Panc1 (cell line): ENCODE results near the gene KLRG1. TPM values are rescaled to one million over a fixed set of nuclear protein-coding genes. Genes with fewer than 3 reads are reported as not detected.

Experiments
- ATAC-seq: fragments of 200-7000 bp; cut with Tn5 transposase; 2 replicates; pipeline ENCODE4 v1.9.1; 2020; ENCODE audit warnings: mild to moderate bottlenecking, moderate library complexity
- BruUV-seq: library from RNA; stranded (reverse); fragments of 400-500 nt; replicated peaks from 2 replicates; lab custom pipeline; 2021; lab: Mats Ljungman, UMichigan
- CTCF ChIA-PET: fragments of 300-600 bp; sonication (Branson Sonifier 250); formaldehyde crosslinking; loops from one replicate; lab custom pipeline; 2022; ENCODE audit warnings: antibody characterized with exemption; lab: Charles Lee
- POLR2A ChIA-PET: fragments of 300-600 bp; sonication (Branson Sonifier 250); formaldehyde crosslinking; loops from one replicate; lab custom pipeline; 2022; ENCODE audit warnings: antibody characterized with exemption; lab: Charles Lee
- DNase-seq: peaks from one replicate; pipeline ENCODE4 v3.0.0-alpha.2; 2010; ENCODE audit warnings: low read depth, low spot score
- H3K27ac ChIP-seq: 2 replicates; pipeline ENCODE4 v1.5.1; 2011; ENCODE audit warnings: mild to moderate bottlenecking, low read length, inconsistent platforms
- H3K27me3 ChIP-seq: fragments of 200-500 bp; sonication (Bioruptor generic); 2 replicates; pipeline ENCODE4 v1.6.0; 2014; ENCODE audit warnings: low read length, inconsistent platforms; ENCODE audit not compliant: control insufficient read depth, insufficient read depth
- H3K36me3 ChIP-seq: fragments of 200-500 bp; sonication (Bioruptor generic); 2 replicates; pipeline ENCODE4 v1.5.1; 2014; ENCODE audit warnings: inconsistent platforms, mild to moderate bottlenecking, low read length, moderate library complexity; ENCODE audit not compliant: control insufficient read depth, insufficient read depth
- H3K4me1 ChIP-seq: 2 replicates; pipeline ENCODE4 v1.5.1; 2011; ENCODE audit warnings: inconsistent platforms, mild to moderate bottlenecking, low read length, moderate library complexity; ENCODE audit not compliant: control insufficient read depth, insufficient read depth
- H3K4me3 ChIP-seq, 2 experiments: 2 replicates each; pipeline ENCODE4 v1.5.1; 2011 to 2012; ENCODE audit warnings: low read depth in 2 of 2, low read length in 2 of 2, mild to moderate bottlenecking in 2 of 2, inconsistent platforms in 1 of 2, moderate library complexity in 1 of 2
- H3K9me3 ChIP-seq: fragments of 200-500 bp; sonication (Bioruptor generic); 2 replicates; pipeline ENCODE4 v1.5.1; 2014; ENCODE audit warnings: low read depth, mild to moderate bottlenecking, inconsistent platforms, low read length, moderate library complexity; ENCODE audit not compliant: control insufficient read depth, insufficient read depth
- POLR2AphosphoS5 ChIP-seq: IDR thresholded peaks from 2 replicates; pipeline ENCODE4 v1.6.1; 2012; ENCODE audit warnings: mild to moderate bottlenecking, low read depth, low read length, moderate library complexity
- SIN3A ChIP-seq: IDR thresholded peaks from 2 replicates; pipeline ENCODE4 v1.6.1; 2012; ENCODE audit warnings: low read depth, mild to moderate bottlenecking, low read length, moderate library complexity, borderline replicate concordance; ENCODE audit not compliant: insufficient read depth
- TCF7L2 ChIP-seq: IDR thresholded peaks from 2 replicates; pipeline ENCODE4 v1.6.1; 2011; ENCODE audit warnings: mild to moderate bottlenecking, low read depth, low read length, inconsistent platforms
- in situ Hi-C: cut with HindIII; loops from 2 replicates; pipeline ENCODE4 v1.10.0; 2016; ENCODE audit warnings: low sequenced_read_pairs, low pct_unique_long_range_greater_than_20kb
- intact Hi-C: fragments of 100-400 bp; cut with micrococcal nuclease; formaldehyde crosslinking; loops from one replicate; pipeline ENCODE4 v1.10.0; 2022; ENCODE audit not compliant: unreplicated experiment
- total RNA-seq: library from RNA; stranded (reverse); gene quantifications from one replicate; pipeline ENCODE4 v1.2.1, GENCODE V29; 2021; ENCODE audit not compliant: unreplicated experiment
- TF ChIP-seq, protein P1 (sequence below), 2 experiments: IDR thresholded peaks; 2 replicates each; pipeline ENCODE4 v1.6.1; 2011 to 2012; ENCODE audit warnings: low read depth in 2 of 2, control low read depth in 1 of 2, low read length in 1 of 2, mild to moderate bottlenecking in 1 of 2, moderate library complexity in 1 of 2; ENCODE audit not compliant: insufficient read depth in 1 of 2
- TF ChIP-seq, protein P2 (sequence below): fragments of 450-650 bp; IDR thresholded peaks from 2 replicates; pipeline ENCODE4 v1.5.1; 2017; ENCODE audit warnings: mild to moderate bottlenecking

The KLRG1 gene
- total RNA-seq, 1 experiment from 2014 or later: 0.69 TPM

DNA sequence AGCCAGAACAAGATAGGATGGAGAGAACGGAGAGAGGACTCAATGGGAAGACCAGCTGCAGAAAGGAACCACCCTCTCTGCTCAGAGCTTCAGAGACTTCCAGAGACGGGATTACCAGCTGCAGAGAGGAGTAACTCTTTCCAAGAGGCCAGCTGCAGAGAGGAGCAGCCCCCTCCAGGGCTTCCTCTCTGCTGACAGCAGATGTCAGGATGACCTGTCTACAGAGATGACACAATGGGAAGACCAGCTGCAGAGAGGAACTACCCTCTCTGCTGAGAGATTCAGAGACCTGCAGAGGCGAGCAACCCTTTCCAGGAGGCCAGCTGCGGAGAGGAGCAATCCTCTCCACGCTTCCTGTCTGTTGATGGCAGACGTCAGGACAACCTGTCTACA is 61.8 kb downstream of the KLRG1 start:
- ChIA-PET CTCF (interaction anchor here (0.6 kb wide), 1 partner anchor 394 kb away, joined by 5 read pairs; no protein-coding TSS in a partner anchor), POLR2A (no interaction called here)
- BruUV-seq: no TSS peak
- intact Hi-C loops (no loop called here), in situ Hi-C loops (no loop called here)
- no peaks in the 10 kb centered on the region for H3K4me1 ChIP-seq
- no peak overlapping the region for H3K4me3 ChIP-seq
- DNase-seq: no peak
- TF ChIP-seq, protein P1, sequence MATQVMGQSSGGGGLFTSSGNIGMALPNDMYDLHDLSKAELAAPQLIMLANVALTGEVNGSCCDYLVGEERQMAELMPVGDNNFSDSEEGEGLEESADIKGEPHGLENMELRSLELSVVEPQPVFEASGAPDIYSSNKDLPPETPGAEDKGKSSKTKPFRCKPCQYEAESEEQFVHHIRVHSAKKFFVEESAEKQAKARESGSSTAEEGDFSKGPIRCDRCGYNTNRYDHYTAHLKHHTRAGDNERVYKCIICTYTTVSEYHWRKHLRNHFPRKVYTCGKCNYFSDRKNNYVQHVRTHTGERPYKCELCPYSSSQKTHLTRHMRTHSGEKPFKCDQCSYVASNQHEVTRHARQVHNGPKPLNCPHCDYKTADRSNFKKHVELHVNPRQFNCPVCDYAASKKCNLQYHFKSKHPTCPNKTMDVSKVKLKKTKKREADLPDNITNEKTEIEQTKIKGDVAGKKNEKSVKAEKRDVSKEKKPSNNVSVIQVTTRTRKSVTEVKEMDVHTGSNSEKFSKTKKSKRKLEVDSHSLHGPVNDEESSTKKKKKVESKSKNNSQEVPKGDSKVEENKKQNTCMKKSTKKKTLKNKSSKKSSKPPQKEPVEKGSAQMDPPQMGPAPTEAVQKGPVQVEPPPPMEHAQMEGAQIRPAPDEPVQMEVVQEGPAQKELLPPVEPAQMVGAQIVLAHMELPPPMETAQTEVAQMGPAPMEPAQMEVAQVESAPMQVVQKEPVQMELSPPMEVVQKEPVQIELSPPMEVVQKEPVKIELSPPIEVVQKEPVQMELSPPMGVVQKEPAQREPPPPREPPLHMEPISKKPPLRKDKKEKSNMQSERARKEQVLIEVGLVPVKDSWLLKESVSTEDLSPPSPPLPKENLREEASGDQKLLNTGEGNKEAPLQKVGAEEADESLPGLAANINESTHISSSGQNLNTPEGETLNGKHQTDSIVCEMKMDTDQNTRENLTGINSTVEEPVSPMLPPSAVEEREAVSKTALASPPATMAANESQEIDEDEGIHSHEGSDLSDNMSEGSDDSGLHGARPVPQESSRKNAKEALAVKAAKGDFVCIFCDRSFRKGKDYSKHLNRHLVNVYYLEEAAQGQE (IDR thresholded peaks at IDR 0.05; ENCODE audit: insufficient read depth in 1 of 2, low read depth in 2 of 2, low read length in 1 of 2): no peak
- no peak for TF ChIP-seq SIN3A
- TF ChIP-seq, protein P2, sequence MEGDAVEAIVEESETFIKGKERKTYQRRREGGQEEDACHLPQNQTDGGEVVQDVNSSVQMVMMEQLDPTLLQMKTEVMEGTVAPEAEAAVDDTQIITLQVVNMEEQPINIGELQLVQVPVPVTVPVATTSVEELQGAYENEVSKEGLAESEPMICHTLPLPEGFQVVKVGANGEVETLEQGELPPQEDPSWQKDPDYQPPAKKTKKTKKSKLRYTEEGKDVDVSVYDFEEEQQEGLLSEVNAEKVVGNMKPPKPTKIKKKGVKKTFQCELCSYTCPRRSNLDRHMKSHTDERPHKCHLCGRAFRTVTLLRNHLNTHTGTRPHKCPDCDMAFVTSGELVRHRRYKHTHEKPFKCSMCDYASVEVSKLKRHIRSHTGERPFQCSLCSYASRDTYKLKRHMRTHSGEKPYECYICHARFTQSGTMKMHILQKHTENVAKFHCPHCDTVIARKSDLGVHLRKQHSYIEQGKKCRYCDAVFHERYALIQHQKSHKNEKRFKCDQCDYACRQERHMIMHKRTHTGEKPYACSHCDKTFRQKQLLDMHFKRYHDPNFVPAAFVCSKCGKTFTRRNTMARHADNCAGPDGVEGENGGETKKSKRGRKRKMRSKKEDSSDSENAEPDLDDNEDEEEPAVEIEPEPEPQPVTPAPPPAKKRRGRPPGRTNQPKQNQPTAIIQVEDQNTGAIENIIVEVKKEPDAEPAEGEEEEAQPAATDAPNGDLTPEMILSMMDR: no peak
- no peak for TF ChIP-seq POLR2AphosphoS5
- no peak overlapping the region for H3K27ac ChIP-seq
- no peaks in the 10 kb centered on the region for H3K9me3 ChIP-seq
- no peaks in the 10 kb centered on the region; the same call in none of the 2 replicates for H3K27me3 ChIP-seq
- no peaks in the 10 kb centered on the region for H3K36me3 ChIP-seq
- no peak for ATAC-seq

DNA sequence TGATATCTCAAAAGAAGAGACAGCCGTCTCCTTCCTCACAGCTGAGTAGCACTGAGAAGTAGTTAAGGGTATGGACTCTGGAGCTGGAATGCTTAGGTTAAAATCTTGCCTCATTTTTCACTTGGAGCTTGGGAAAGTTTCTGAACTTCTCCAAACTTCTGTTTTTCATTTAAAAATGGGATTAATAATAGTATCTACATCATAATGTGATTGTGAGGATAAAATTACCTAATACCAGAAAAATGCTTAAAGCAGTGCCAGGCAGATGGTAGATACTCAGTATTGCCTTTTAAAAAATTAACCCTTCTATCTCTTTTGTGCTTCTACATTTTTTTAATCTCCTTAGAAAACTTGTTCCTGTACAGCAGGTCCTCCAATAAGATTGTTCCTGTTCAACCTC is 63.3 kb downstream of the KLRG1 start:
- ChIA-PET CTCF (no interaction called here), POLR2A (no interaction called here)
- in situ Hi-C loops: no loop called here
- no peaks in the 10 kb centered on the region for H3K4me1 ChIP-seq
- H3K27me3 ChIP-seq: no peaks in the 10 kb centered on the region; the same call in none of the 2 replicates
- H3K9me3 ChIP-seq: no peaks in the 10 kb centered on the region
- H3K4me3 ChIP-seq: no peak overlapping the region
- BruUV-seq: no TSS peak
- no peaks in the 10 kb centered on the region for H3K36me3 ChIP-seq
- TF ChIP-seq POLR2AphosphoS5 (no peak), TCF7L2 (no peak), SIN3A (no peak)
- TF ChIP-seq, protein P1 (IDR thresholded peaks at IDR 0.05; ENCODE audit: insufficient read depth in 1 of 2, low read depth in 2 of 2, low read length in 1 of 2): no peak
- TF ChIP-seq, protein P2: no peak
- no peak for DNase-seq
- intact Hi-C loops: no loop called here
- ATAC-seq: no peak
- no peak overlapping the region for H3K27ac ChIP-seq

Other genes starting within 250 kb of the KLRG1 start
- not detected for gene A2ML1, start 166.9 kb upstream of the KLRG1 start, total RNA-seq
- gene PHC1, start 75.0 kb upstream of the KLRG1 start, total RNA-seq: 15.6 TPM
- 161 TPM for gene M6PR, start 39.9 kb upstream of the KLRG1 start, total RNA-seq
- 2.1 TPM for gene A2M, start 126.4 kb downstream of the KLRG1 start, total RNA-seq
- gene PZP, start 218.8 kb downstream of the KLRG1 start, total RNA-seq: not detected